SK-N-MC (cell line): ENCODE results near the gene MTARC2.

Experiments used
- EZH2 ChIP-seq: fragments of 200-600 bp; sonication (generic); IDR thresholded peaks from one replicate; pipeline ENCODE4 v1.6.1; 2017; ENCODE audit warnings: antibody characterized with exemption
- FOXP2 ChIP-seq: optimal IDR thresholded peaks from 2 replicates; pipeline ENCODE3; 2011; ENCODE audit warnings: mild to moderate bottlenecking, moderate library complexity; ENCODE audit not compliant: insufficient read depth; ENCODE audit errors: extremely low read length, control extremely low read depth
- POLR2AphosphoS5 ChIP-seq: IDR thresholded peaks from 2 replicates; pipeline ENCODE4 v1.6.1; 2012; ENCODE audit warnings: mild to moderate bottlenecking, low read depth, low read length, borderline replicate concordance

GRCh38 chr1:220698607-220699016, 49.5 kb upstream of the MTARC2 start:
- TF ChIP-seq POLR2AphosphoS5 (no peak), FOXP2 (no peak), EZH2 (no peak)
